ENCODE data around the gene OCA2. TPM values are rescaled to one million over a fixed set of nuclear protein-coding genes. Genes with fewer than 3 reads are reported as not detected.

The OCA2 gene
- total RNA-seq, 2 experiments from 2014 or later, result not detected

GRCh38 chr15:27816790-27817189 lies 282.3 kb downstream of the OCA2 start:
- no peak for DNase-seq (ENCODE audit: low spot score)
- POLR2A ChIA-PET, result interaction anchor here (1.0 kb wide), 1 partner anchor 28 kb away, joined by 3 read pairs; no protein-coding TSS in a partner anchor
- no peak overlapping the region for H2AFZ ChIP-seq (ENCODE audit: low read length)

GRCh38 chr15:27815035-27815434 lies 284.1 kb downstream of the OCA2 start:
- no peaks in the 10 kb centered on the region for H3K79me2 ChIP-seq (ENCODE audit: insufficient read depth, low read depth, low read length)
- no peak overlapping the region for H3K4me2 ChIP-seq (ENCODE audit: low read length)
- H2AFZ ChIP-seq (ENCODE audit: low read length), result no peak overlapping the region
- no peak overlapping the region for H3K4me3 ChIP-seq (ENCODE audit: low read depth, low read length, poor library complexity, severe bottlenecking)
- H3K4me1 ChIP-seq (ENCODE audit: insufficient read depth, low read length, poor library complexity, severe bottlenecking), result no peaks in the 10 kb centered on the region
- intact Hi-C loops (cut with micrococcal nuclease; ENCODE audit: unreplicated experiment), result no loop called here
- no peak overlapping the region for H3K27ac ChIP-seq (ENCODE audit: low read depth, low read length, poor library complexity, severe bottlenecking)
- DNase-seq (ENCODE audit: low spot score), result no peak
- no peaks in the 10 kb centered on the region for H3K9me2 ChIP-seq (ENCODE audit: insufficient read depth, low read length)
- H3K9me3 ChIP-seq (ENCODE audit: low read length), result no peaks in the 10 kb centered on the region
- TF ChIP-seq EZH2phosphoT487 (IDR thresholded peaks at IDR 0.05; ENCODE audit: borderline replicate concordance, low read depth, low read length) (no peak), CTCF (conservative IDR thresholded peaks at IDR 0.05; ENCODE audit: low read length) (no peak)
- no peaks in the 10 kb centered on the region for H4K20me1 ChIP-seq (ENCODE audit: insufficient read depth, low read length)
- no TSS peak for BruUV-seq (replicated peaks)
- H3K36me3 ChIP-seq (ENCODE audit: insufficient read depth, low read length), result no peaks in the 10 kb centered on the region
- CTCF ChIA-PET (ENCODE audit: unreplicated experiment), result no interaction called here
- POLR2A ChIA-PET, result no interaction called here

More at GRCh38 chr15:27816790-27817189, 282.3 kb downstream of the OCA2 start:
- Histone ChIP-seq H3K9me3 (ENCODE audit: low read length) (no peaks in the 10 kb centered on the region), H4K20me1 (ENCODE audit: insufficient read depth, low read length) (no peaks in the 10 kb centered on the region), H3K27ac (ENCODE audit: low read depth, low read length, poor library complexity, severe bottlenecking) (no peak overlapping the region), H3K79me2 (ENCODE audit: insufficient read depth, low read depth, low read length) (no peaks in the 10 kb centered on the region), H3K4me2 (ENCODE audit: low read length) (no peak overlapping the region), H3K36me3 (ENCODE audit: insufficient read depth, low read length) (no peaks in the 10 kb centered on the region), H3K4me1 (ENCODE audit: insufficient read depth, low read length, poor library complexity, severe bottlenecking) (no peaks in the 10 kb centered on the region), H3K4me3 (ENCODE audit: low read depth, low read length, poor library complexity, severe bottlenecking) (no peak overlapping the region), H3K9me2 (ENCODE audit: insufficient read depth, low read length) (no peaks in the 10 kb centered on the region)
- intact Hi-C loops (cut with micrococcal nuclease; ENCODE audit: unreplicated experiment), result no loop called here
- TF ChIP-seq EZH2phosphoT487 (IDR thresholded peaks at IDR 0.05; ENCODE audit: borderline replicate concordance, low read depth, low read length), result no peak
- no peak for TF ChIP-seq CTCF (conservative IDR thresholded peaks at IDR 0.05; ENCODE audit: low read length)
- CTCF ChIA-PET (ENCODE audit: unreplicated experiment), result no interaction called here
- no TSS peak for BruUV-seq (replicated peaks)

GRCh38 chr15:27813139-27813538 lies 286.0 kb downstream of the OCA2 start:
- no peaks in the 10 kb centered on the region for H4K20me1 ChIP-seq (ENCODE audit: insufficient read depth, low read length)
- H3K4me3 ChIP-seq (ENCODE audit: low read depth, low read length, poor library complexity, severe bottlenecking), result no peak overlapping the region
- no peaks in the 10 kb centered on the region for H3K4me1 ChIP-seq (ENCODE audit: insufficient read depth, low read length, poor library complexity, severe bottlenecking)
- no peaks in the 10 kb centered on the region for H3K9me3 ChIP-seq (ENCODE audit: low read length)
- intact Hi-C loops (cut with micrococcal nuclease; ENCODE audit: unreplicated experiment), result no loop called here
- no peaks in the 10 kb centered on the region for H3K9me2 ChIP-seq (ENCODE audit: insufficient read depth, low read length)
- POLR2A ChIA-PET, result no interaction called here
- no peak overlapping the region for H2AFZ ChIP-seq (ENCODE audit: low read length)
- no TSS peak for BruUV-seq (replicated peaks)
- CTCF ChIA-PET (ENCODE audit: unreplicated experiment), result no interaction called here
- no peaks in the 10 kb centered on the region for H3K79me2 ChIP-seq (ENCODE audit: insufficient read depth, low read depth, low read length)
- TF ChIP-seq CTCF (conservative IDR thresholded peaks at IDR 0.05; ENCODE audit: low read length) (no peak), EZH2phosphoT487 (IDR thresholded peaks at IDR 0.05; ENCODE audit: borderline replicate concordance, low read depth, low read length) (no peak)
- no peak overlapping the region for H3K4me2 ChIP-seq (ENCODE audit: low read length)
- H3K36me3 ChIP-seq (ENCODE audit: insufficient read depth, low read length), result no peaks in the 10 kb centered on the region
- no peak for DNase-seq (ENCODE audit: low spot score)
- no peak overlapping the region for H3K27ac ChIP-seq (ENCODE audit: low read depth, low read length, poor library complexity, severe bottlenecking)
